Epithelial cell of proximal tubule (primary cell): ENCODE data around the gene PLXNB3. TPM values are rescaled to one million over a fixed set of nuclear protein-coding genes. Genes with fewer than 3 reads are reported as not detected.
A peak's percentile ranks its signal among the peaks of the same experiment; 100 is the strongest.

Experiments used
- DNase-seq: peaks from one replicate; pipeline ENCODE4 v3.0.0-alpha.2; 2011; ENCODE audit warnings: low read depth
- H3K4me3 ChIP-seq: 2 replicates; pipeline ENCODE4 v1.5.1; 2011; ENCODE audit warnings: low read depth, mild to moderate bottlenecking, low read length
- CTCF ChIP-seq: conservative IDR thresholded peaks from 2 replicates; pipeline ENCODE4 v1.5.1; 2012; ENCODE audit warnings: low read depth, mild to moderate bottlenecking, low read length
- total RNA-seq: library from RNA; depleted of rRNA; stranded (reverse); fragments of >200 nt; gene quantifications from 2 replicates; pipeline ENCODE4 v1.2.3, GENCODE V29; 2015

The PLXNB3 gene
- 2.9 and 7.4 TPM in 2 replicates for total RNA-seq

DNA sequence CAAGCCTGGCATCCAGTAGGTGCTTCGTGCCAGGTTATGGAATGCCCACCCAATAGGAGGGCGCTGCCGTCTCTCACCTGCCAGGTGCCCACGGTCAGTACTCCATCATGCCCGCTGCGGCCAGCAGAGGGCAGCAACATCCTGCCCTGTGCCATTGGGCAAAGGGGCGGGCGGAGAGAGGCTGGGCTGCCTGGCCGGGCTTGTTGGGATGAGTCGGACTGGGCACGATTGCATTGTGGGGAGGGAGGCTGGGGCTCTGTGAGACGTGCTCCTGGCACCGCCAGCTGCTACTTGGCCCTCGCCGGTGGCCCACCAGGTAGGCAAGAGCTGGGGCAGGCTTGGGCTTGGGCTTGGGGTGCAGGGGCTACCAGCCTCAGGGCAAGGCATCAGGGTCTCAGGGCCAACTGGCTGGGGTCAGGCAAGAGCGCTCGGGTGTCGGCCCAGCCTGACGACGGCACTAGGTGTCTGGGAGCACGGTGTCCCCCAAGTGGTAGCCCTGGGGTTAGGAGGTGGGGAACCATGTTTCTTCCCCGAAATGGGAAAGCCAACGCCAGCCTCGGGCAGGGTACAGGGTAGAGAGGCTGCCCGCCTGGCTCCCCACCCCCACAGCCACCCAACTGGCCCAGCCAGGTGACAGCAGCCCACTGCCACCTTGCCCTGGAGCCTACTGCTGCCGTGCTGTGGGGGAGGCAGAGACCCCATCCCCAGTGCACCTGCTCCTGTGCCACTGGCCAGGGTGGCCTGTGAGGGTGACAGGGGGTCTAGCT is at the start of gene PLXNB3:
Gene PLXNB3 (plus strand): TSS at position 261 of the 767 bp plus-strand sequence. CDS start 1,287 bp downstream, outside the sequence.
- peak; percentile 73 for TF ChIP-seq CTCF
- H3K4me3 ChIP-seq, result peak within 1 kb of the TSS; percentile 49
- DNase-seq, result no peak

DNA sequence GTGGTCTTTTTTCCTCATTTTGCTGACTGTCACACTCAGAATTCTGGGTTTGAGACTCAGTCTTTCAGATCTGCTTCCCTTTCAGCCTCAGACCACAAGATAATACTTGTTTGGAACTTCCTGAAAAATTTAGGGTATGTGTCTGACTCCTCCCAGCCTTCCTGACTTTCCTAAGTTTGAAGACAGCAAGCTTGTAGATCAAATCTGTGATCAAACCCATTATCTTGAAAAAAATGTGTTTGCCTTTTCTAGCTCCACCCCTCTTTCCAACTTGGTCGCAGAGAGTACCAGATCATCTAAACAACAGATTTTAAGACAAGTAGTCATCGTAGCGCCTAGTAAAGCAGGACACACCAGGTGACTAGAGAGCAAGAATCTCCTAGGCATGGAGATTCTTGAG is 49.8 kb upstream of the PLXNB3 start:
- DNase-seq, result no peak
- no peak overlapping the region for H3K4me3 ChIP-seq
- no peak for TF ChIP-seq CTCF

- TF ChIP-seq CTCF, result no peak
- no peak for DNase-seq
- no peak overlapping the region for H3K4me3 ChIP-seq
Measured at GRCh38 chrX:153717445-153717844, 46.6 kb upstream of the PLXNB3 start.

DNA sequence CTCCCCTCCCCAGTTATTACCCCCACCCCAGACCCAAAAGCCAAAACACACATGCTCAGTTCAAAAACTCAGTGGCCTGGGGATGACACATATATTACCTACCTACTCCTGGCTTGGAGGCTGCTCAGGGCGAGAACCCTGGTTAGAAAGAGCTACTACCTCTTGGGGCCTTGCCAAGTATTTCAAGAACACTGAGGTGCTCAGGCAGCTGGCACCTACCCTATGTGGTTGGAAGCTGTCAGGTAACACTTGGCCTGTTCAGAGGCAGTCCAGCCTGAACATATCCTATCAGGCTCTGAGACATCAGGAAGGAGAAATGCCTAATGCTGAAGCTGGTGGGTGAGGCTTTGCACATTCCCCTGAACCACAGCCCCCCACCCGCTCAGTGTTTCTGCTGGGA is 44.8 kb upstream of the PLXNB3 start:
- H3K4me3 ChIP-seq, result no peak overlapping the region
- no peak for TF ChIP-seq CTCF
- DNase-seq, result no peak

DNA sequence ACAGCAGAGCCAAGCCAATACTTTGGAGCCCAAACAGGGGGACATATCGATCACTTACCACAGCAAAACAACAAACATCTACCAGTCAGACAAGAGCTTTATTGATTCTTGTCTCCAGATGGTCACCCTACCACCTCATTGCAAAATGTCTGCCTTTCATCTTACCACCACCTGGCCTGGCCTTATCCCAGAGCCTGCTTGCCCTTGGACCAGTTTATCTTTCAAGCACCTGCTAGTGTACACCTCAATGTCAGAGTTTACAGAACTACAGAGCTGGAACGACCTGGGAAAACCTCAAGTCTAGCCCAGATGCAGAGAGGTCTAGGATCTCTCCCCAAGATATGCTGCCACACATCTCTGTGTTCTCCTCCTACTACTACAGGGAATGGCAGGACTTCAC is 44.3 kb upstream of the PLXNB3 start:
- DNase-seq, result no peak
- TF ChIP-seq CTCF, result no peak
- no peak overlapping the region for H3K4me3 ChIP-seq

GRCh38 chrX:153722704-153723350 is 41.2 kb upstream of the PLXNB3 start:
- peak overlapping the region; percentile 73 for H3K4me3 ChIP-seq
- DNase-seq, result no peak
- no peak for TF ChIP-seq CTCF
